HCT116 (cell line): ENCODE measurements around the gene VWA5B1.

Experiments
- CBX3 ChIP-seq: IDR thresholded peaks from 2 replicates; pipeline ENCODE4 v1.6.1; 2012; ENCODE audit warnings: low read depth
- CTCF ChIP-seq, 3 experiments: fragments of 200-600 bp in 1 of 3; sonication (generic) in 1 of 3; IDR thresholded peaks in 2 of 3; conservative IDR thresholded peaks in 1 of 3; 2 replicates each; pipeline ENCODE4 v1.5.1; 2012 to 2017; ENCODE audit warnings: low read depth in 2 of 3, low read length in 2 of 3, antibody characterized with exemption in 1 of 3, borderline replicate concordance in 1 of 3, control low read depth in 1 of 3, mild to moderate bottlenecking in 1 of 3, mixed read lengths in 1 of 3, mixed run types in 1 of 3, moderate library complexity in 1 of 3; ENCODE audit not compliant: insufficient read depth in 1 of 3
- JUND ChIP-seq: IDR thresholded peaks from 2 replicates; pipeline ENCODE4 v1.6.1; 2012
- POLR2A ChIP-seq: IDR thresholded peaks from 2 replicates; pipeline ENCODE4 v1.7.0; 2011; ENCODE audit warnings: borderline replicate concordance; ENCODE audit not compliant: insufficient read depth, insufficient read length; ENCODE audit errors: extremely low read depth
- POLR2AphosphoS5 ChIP-seq: IDR thresholded peaks from 2 replicates; pipeline ENCODE4 v1.6.1; 2011; ENCODE audit warnings: mild to moderate bottlenecking, low read depth, low read length, moderate library complexity
- REST ChIP-seq: IDR thresholded peaks from 2 replicates; pipeline ENCODE4 v1.6.1; 2012; ENCODE audit warnings: low read depth
- SIN3A ChIP-seq: IDR thresholded peaks from 2 replicates; pipeline ENCODE4 v1.6.1; 2012; ENCODE audit warnings: low read depth

- no peak for TF ChIP-seq CTCF (IDR thresholded peaks at IDR 0.05 in 2 of 3, conservative IDR thresholded peaks at IDR 0.05 in 1 of 3; ENCODE audit: borderline replicate concordance in 1 of 3, insufficient read depth in 1 of 3, low read depth in 2 of 3, low read length in 2 of 3)
- no peak for TF ChIP-seq SIN3A
- no peak for TF ChIP-seq CBX3
- TF ChIP-seq POLR2A, result no peak
- no peak for TF ChIP-seq JUND
- TF ChIP-seq POLR2AphosphoS5, result no peak
- TF ChIP-seq REST, result no peak
These were observed 6.0 kb upstream of the VWA5B1 start for GRCh38 chr1:20284625-20285024.
